GM19023 (cell line): ENCODE results near the gene UGT1A1.

Source experiments
- ATAC-seq: cut with Tn5 transposase; IDR thresholded peaks from one replicate; pipeline ENCODE4 v1.9.1; 2021; ENCODE audit warnings: mild to moderate bottlenecking, moderate library complexity; ENCODE audit not compliant: unreplicated experiment

The UGT1A1 gene

DNA sequence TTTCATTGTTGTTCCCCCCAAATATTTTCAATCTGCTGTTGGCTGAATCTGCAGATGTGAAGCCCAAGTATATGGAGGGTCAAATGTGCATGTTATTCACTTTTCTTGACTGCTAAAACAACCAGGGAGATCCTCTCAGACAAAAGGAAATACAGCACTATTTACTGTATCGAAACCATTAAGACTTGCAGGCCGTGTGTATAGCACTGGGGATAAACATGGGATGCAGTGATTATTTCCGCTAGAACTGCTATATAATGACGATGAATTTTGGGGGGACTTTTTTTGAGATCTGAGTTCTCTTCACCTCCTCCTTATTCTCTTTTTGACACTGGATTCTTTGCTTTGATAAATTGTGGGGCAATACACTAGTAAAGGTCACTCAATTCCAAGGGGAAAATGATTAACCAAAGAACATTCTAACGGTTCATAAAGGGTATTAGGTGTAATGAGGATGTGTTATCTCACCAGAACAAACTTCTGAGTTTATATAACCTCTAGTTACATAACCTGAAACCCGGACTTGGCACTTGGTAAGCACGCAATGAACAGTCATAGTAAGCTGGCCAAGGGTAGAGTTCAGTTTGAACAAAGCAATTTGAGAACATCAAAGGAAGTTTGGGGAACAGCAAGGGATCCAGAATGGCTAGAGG lies 3.5 kb upstream of the UGT1A1 start:
- no peak for ATAC-seq

DNA sequence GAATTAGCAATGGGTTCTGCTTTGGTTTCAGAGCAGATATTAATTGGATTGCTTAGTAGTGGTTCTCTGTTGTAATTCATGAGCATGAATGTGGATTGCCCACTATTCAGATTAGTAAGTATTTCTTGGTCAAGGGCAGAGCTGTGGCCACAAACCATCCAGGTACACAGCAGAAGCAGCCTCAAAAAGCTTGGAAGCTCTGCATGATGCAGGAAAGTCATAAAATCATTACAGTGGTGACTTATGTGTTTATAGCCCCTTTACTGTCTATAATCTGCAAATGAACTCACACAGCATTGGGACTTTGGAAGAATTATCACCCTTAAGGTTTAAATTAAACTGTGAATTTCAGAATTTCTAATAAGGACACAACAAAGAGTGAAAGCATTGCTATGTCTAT lies 1.9 kb upstream of the UGT1A1 start:
- ATAC-seq = no peak

DNA sequence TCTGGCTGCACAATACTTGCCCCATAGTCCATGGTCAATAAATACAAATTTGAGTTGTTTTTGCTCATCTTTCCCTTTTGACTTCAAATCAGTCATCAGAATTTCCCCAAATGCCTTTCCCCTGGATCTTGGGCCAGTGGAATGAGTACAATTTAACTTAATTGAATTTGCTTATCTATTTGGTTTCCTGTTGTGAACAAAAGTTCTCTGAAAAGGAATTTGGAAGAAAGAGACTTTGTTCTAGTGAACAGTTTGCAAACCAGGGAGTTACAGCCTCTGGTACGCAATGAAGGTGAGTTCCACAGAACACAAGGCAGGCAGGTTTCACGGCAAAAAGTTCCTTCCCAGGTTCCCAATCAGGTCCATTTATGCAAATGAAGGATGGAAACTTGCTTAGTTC lies 1.2 kb upstream of the UGT1A1 start:
- ATAC-seq = no peak

DNA sequence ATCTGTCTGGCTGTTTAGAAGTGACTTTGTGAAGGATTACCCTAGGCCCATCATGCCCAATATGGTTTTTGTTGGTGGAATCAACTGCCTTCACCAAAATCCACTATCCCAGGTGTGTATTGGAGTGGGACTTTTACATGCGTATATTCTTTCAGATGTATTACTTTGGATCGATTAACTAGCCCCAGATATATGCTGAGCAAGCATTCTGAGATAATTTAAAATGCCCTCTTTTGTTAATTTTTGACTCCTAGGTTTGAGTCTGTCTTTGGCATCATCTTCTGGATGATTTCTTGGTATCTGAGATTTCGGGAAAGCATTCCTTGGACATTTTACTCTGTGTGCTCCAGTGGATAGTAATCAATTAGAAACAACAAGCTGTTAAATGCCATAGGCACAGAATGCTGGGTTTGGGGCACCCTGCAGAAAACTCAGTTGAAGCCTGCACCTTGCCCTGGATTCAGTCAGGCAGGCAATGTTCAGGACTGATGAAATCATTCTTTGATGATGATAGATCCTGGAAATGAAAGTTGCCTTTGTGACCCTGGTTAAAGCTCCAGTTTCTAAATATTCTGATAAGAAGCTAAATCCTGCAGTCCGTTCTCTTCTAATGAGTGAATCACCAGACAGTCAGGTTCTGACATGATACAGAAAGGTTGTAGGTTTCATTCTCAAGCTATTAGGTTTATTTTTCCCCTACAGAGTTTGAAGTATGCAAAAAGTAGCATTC lies 1.1 kb downstream of the UGT1A1 start:
- ATAC-seq = no peak

DNA sequence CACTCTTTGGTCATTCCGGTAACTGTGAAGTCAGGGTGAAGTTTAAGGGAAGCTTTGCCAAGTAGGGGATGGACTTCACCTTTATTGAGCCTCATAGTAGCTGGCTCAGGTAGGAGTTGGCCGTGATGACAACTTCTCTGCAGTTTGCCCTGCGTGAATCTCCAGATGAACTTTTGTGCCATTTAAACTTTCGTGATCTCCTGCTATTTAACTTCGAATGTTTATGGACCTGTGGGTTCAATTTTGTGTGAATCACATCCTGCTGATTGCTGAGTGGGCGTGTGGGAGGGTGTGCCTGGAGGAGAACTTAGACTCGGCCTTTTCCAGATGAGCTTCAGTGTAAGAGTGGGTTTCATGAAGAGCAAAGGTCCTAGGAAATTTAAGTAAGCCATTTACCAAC lies 4.2 kb downstream of the UGT1A1 start:
- no peak for ATAC-seq

DNA sequence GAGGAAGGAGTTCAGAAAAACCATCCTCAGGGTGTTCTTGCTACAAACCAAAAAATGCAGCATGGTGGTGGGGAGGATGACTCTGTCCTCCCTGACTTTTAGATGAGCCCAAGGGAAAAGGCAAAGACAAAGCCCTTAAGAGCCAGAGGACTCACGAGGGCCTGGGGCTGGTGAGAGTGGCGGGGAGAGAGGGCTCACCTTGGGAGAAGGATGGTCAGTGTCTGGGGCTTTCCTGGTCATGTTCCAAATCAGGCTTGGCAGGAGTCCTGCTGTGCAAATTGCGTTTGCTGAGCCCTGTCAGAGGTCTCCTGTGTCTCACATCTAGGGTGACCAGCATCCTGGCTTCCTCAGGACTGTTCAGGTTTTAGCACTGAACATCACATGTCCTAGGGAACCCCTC lies 4.7 kb downstream of the UGT1A1 start:
- ATAC-seq = no peak

DNA sequence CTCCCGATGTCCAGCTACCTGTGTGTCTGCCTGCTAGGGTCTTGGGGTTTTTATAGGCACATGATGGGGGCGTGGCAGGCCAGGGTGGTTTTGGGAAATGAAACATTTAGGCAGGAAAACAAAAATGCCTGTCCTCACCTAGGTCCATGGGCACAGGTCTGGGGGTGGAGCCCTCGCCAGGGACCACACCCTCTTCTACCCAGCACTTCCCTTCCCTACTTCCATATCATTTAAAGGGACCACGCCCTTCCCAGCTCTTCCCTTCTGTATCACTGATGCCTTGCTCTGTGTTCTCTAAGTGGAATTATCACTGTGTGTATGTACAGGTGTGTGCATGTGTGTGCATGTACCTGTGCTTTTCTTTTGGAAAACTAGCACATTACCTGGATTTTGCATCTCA lies 6.3 kb downstream of the UGT1A1 start:
- no peak for ATAC-seq

DNA sequence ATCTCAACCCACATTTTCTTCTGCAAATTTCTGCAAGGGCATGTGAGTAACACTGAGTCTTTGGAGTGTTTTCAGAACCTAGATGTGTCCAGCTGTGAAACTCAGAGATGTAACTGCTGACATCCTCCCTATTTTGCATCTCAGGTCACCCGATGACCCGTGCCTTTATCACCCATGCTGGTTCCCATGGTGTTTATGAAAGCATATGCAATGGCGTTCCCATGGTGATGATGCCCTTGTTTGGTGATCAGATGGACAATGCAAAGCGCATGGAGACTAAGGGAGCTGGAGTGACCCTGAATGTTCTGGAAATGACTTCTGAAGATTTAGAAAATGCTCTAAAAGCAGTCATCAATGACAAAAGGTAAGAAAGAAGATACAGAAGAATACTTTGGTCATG lies 8.0 kb downstream of the UGT1A1 start:
- no peak for ATAC-seq

DNA sequence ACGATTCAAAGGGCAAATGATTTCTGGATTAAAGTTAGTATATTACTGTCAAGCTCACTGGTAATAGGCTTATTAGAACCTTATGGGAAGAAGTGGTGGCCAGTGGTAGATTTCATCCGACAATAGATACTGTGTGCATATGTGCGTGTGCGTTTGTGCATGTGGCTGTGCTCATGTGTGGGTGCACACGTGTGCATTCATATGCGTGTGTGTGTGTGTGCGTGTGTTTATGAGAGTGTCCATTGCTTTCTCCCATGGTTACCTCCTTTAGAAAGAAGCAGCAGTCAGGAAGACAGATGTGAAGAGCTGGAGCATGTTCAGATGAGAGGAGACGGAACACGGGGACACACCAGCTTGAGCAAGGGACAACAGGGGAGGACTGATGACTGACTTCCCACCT lies 9.2 kb downstream of the UGT1A1 start:
- no peak for ATAC-seq

DNA sequence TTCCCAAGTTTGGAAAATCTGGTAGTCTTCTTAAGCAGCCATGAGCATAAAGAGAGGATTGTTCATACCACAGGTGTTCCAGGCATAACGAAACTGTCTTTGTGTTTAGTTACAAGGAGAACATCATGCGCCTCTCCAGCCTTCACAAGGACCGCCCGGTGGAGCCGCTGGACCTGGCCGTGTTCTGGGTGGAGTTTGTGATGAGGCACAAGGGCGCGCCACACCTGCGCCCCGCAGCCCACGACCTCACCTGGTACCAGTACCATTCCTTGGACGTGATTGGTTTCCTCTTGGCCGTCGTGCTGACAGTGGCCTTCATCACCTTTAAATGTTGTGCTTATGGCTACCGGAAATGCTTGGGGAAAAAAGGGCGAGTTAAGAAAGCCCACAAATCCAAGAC lies 12.1 kb downstream of the UGT1A1 start:
- ATAC-seq = no peak

DNA sequence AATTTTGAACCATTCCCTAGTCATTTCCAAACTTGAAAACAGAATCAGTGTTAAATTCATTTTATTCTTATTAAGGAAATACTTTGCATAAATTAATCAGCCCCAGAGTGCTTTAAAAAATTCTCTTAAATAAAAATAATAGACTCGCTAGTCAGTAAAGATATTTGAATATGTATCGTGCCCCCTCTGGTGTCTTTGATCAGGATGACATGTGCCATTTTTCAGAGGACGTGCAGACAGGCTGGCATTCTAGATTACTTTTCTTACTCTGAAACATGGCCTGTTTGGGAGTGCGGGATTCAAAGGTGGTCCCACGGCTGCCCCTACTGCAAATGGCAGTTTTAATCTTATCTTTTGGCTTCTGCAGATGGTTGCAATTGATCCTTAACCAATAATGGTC lies 12.5 kb downstream of the UGT1A1 start:
- ATAC-seq = no peak

DNA sequence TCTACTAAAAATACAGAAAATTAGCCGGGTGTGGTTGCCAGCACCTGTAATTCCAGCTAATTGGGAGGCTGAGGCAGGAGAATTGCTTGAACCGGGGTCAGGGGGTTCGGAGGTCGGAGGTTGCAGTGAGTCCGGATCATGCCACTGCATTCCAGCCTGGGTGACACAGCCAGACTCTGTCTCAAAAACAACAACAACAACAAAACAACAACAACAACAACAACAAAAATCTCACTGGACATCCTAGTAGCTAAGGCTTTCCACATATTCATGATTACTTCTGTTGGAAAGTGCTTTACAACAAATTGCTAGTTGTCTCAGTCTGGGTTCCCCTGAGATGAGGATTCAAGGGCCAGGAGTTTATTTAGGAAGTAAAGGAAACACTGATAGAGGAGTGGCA lies 13.8 kb downstream of the UGT1A1 start:
- ATAC-seq = no peak

DNA sequence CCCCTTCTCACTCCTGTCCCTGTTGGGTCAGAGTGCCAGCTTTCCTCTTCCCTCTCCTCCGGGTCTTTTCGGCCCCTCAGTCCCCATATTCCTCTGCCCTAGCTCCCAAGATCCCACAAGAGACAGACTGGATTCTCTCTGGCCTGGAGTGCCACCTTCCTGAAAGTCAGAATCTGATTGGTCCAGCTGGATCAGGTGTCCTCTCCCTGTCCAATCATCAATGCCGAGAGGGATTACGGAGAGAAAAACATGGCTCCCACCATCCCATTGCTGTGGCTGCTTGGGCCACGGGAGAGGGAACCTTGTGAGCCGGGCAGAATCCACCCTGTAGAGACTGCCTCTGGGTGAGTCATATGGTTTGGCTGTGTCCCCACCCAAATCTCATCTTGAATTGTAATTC lies 15.3 kb downstream of the UGT1A1 start:
- ATAC-seq = no peak

DNA sequence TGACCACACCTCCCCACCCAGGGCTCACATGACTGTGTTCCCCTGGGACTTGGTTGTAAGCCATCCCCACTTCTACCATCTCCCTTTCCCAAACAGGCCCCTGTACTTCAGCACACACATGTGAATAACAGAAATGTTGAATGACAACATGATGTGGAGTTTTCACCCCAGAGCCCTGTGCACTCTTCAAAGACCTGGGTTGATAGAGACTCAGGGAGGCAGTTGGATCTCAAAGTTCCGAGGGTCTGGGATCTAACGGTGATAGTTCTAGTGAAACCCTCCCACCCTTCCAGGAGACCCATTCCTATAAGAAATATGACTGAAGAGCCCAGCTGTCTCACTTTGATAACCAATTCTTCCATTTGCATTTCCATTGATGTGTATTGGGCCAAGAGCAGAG lies 18.0 kb downstream of the UGT1A1 start, which contains the start of gene MROH2A:
Gene MROH2A (plus strand): TSS at position 301 of the 400 bp plus-strand sequence. CDS start 1,029 bp downstream, outside the sequence.
- ATAC-seq = no peak

DNA sequence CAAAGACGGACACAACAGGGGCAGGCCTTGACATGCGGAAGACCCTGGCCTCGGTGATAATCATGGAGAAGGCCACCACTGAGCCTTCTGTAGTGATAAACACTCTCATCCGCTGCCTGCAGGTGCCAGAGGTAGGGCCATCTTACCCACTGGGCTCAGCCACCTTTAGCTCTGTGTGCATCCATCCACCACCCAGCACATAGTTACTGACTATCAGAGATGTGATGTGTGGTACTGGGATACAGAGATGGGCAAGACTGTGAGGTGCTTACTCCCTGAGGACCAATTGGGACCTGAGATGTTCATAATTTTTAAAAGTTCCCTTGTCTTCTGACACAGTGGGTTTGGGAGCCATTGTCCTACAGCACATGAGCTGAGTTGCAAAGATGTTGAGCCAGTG lies 19.7 kb downstream of the UGT1A1 start:
- ATAC-seq = no peak

DNA sequence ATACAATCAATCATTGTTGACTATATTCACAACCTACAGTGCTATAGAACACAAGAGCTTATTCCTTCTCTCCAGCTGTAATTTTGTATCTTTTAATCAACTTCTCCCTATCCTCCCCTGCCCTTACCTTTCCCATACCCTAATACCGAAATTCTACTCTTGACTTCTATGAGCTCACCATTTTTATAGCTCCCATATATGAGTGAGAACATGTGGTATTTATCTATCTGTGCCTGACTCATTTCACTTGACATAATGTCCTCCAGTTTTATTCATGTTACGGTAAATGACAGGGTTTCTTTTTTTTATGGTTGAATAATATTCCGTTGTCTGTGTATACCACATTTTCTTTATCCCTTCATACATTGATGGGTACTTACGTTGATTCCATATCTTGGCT lies 20.7 kb downstream of the UGT1A1 start:
- no peak for ATAC-seq

DNA sequence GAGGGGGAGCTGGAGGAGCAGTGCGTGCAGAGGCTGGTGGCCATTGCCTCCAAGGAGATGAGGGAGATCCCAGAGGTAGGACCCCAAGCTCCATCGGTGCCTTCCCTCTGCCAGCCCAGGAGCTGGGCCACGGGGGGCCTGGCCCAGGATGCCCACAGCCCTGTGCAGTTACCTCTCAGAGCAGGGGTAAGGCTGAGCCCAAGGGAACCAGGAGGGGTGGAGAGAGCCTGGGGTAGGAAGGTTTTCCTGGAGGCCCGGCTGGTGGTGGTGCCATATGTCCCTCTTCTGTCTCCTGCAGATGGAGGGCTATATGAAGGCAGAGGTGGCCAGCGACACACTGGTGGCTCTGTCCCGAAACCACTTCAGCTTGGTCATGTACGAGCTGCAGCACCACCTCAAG lies 29.5 kb downstream of the UGT1A1 start:
- no peak for ATAC-seq

DNA sequence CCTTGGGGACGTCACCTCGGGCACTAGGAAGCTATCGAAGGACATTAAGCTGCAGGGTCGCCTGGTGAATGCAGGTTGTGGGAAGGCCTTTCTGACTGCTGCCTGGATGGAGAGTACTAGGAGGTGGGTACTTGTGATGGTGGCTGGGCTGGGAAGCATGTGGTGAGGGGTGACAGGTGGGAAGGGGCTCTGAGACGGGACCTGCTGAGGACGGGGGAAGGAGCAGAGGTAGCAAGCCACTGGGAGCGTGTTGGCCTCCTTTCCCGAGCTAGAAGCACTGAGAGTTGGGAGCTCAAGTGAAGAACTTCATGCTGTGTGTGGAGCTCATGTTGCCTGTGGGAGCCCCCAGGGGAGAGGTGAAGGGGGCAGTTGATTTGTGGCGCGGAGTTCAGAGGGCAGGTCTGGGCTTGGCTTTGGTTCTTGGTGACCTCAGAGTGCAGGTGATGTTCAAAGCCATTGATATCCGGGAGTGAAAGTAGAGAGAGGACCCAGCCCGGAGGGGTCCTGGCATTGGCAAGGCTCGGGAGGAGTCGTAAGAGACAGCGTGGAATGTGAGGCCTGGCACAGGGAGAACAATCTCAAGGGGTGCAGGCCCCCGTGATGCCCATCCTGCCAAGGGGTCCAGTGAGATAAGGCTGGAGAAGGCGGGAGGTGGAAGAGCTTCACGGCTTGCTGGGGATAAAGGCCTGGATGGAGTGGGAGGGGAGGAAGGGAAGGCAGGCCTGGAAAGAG lies 31.2 kb downstream of the UGT1A1 start:
- no peak for ATAC-seq

DNA sequence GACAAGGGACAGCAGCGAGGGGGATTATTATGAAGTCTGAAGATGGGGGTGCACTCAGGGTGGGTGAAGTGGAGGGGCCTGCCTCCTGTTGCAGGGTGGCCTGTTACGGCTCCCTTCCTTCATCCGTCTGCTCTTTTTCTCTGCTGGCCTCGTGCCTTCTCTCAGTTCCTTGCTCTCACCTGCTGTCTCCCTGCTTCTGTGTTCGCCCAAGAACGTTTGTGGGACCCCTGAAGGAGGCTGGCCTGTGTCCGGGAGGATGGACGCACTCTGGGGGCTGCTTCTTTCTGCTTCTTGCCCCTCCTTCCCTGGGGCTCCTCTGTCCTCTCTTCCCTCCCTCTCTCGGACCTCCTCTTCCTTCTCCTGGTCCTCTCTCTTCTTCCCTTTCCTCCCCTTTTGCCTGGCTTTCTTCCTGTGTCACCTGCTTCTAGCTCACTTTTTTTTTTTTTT lies 31.8 kb downstream of the UGT1A1 start:
- ATAC-seq = no peak

DNA sequence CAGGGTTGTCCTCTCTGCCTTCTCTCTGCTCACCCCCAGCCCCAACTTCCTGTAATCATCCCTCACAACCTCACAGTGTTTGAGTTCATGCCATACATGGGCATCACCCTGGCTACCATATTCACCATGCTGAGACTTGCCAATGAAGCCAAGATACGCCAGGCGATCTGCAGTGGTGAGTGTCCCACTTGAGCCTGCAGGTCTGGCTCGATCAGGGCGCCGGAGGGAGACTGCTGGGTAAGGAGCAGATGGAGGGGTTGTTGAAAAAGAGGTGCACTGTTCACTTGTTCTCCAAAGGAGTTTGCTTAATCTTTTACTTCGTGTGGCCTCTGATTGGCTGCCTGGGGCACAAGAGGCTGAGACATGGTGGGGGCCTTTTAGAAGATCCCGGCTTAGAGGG lies 32.6 kb downstream of the UGT1A1 start:
- no peak for ATAC-seq

DNA sequence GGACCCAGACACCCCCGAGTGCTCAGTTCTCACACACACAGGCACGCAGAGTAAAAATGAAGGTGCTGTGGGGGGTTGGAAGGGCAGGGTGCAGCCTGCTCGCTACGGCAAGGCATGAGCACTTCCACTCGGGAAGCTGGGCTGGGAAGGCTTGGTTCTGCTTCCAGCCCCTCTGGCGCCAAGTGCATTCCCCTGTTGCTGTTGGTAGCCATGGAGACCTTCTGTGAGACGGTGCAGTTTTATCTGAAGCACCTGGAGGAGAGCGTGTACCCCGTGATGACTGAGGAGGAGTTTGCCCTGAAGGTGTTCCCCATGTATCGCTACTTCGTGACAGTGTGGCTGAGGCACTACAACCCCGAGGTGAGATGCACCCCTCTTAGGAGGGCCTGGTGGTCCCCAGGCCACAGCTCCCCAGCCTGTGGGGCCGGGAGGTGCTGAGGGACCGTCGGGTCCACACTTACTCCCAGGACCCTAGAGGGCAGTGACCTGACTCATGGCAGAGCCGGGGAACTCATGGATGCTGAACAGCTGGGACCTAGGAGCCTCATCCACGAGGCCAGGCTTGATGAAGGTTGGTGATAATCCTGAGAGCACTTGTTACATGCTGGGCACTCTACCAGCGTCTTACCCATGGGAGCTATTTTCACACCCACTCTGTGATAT lies 33.5 kb downstream of the UGT1A1 start:
- no peak for ATAC-seq
